ENCODE measurements around the gene ADM5.
A peak's percentile ranks its signal among the peaks of the same experiment; 100 is the strongest.

The ADM5 gene

DNA sequence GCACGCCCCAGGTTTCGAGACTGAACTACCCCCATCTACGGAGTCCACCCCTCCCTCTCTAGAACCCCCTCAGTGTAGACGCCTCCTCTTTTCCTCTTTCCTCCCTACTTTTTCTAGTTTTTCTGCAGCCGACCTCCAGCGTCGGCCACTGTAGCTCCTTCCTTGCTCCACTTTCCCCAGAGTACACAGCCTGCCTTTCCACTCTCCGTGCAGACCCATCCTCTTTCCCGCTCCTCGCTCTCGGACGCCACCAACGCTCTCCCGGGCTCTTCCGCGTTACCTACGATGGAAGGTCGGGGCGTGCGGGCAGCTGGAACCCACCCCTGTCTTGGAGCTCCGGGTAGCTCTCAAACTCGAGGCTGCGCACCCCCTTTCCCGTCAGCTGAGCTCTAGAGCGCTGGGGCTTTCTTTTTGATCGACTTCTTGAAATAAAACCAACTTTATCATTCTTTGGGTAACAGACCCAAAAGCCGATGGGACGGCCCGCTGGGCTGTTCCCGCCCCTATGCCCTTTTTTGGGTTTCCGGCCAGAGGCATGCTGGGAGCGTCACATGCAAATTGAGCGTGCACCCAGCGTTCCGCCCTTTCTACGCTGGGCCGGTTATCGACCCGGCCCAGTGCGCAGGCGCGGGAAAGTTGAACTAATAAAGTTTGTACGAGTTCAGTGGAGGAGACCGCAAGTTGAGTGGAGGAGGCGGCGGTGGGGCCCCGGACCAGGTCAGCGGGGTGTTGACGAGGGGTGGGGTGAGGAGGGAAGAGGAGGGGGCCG, 23.9 kb upstream of the ADM5 start, which contains the start of the genes BCL2L12 and IRF3:
BCL2L12 (plus strand) TSS at position 583 of the 769 bp plus-strand sequence. CDS start 760 bp downstream, outside the sequence.
IRF3 (minus strand) TSS at position 507 of the 769 bp plus-strand sequence. CDS start 1,019 bp downstream, outside the sequence.
- H3F3A ChIP-seq (ENCODE audit: insufficient read depth, low read length) = no peaks in the 10 kb centered on the region
- H3K79me2 ChIP-seq (ENCODE audit: insufficient read depth, low read length) = 0 out of 2 replicates have a peak, but pooled peaks cover 5% of the 10 kb centered on the region
- H3K4me3 ChIP-seq (ENCODE audit: low read depth, low read length, poor library complexity, severe bottlenecking) = peak within 1 kb of the TSS; percentile 83
- no peaks in the 10 kb centered on the region for H3K27me3 ChIP-seq (ENCODE audit: insufficient read depth, low read length)
- H3K9me2 ChIP-seq (ENCODE audit: low read depth, low read length) = no peaks in the 10 kb centered on the region
- no peaks in the 10 kb centered on the region for H3K9me3 ChIP-seq (ENCODE audit: low read length)
- peak within 1 kb of the TSS; percentile 91 for H3K9ac ChIP-seq (ENCODE audit: low read length)
- no peaks in the 10 kb centered on the region for H4K20me1 ChIP-seq (ENCODE audit: insufficient read depth, low read length)
- peak within 1 kb of the TSS; percentile 83 for H3K27ac ChIP-seq (ENCODE audit: low read depth, low read length, poor library complexity, severe bottlenecking)
- TF ChIP-seq EZH2 (IDR thresholded peaks at IDR 0.05; ENCODE audit: borderline replicate concordance, low read length) = no peak
- TF ChIP-seq, protein P1, sequence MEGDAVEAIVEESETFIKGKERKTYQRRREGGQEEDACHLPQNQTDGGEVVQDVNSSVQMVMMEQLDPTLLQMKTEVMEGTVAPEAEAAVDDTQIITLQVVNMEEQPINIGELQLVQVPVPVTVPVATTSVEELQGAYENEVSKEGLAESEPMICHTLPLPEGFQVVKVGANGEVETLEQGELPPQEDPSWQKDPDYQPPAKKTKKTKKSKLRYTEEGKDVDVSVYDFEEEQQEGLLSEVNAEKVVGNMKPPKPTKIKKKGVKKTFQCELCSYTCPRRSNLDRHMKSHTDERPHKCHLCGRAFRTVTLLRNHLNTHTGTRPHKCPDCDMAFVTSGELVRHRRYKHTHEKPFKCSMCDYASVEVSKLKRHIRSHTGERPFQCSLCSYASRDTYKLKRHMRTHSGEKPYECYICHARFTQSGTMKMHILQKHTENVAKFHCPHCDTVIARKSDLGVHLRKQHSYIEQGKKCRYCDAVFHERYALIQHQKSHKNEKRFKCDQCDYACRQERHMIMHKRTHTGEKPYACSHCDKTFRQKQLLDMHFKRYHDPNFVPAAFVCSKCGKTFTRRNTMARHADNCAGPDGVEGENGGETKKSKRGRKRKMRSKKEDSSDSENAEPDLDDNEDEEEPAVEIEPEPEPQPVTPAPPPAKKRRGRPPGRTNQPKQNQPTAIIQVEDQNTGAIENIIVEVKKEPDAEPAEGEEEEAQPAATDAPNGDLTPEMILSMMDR (IDR thresholded peaks at IDR 0.05; ENCODE audit: low read length) = no peak
- H3K36me3 ChIP-seq (ENCODE audit: insufficient read depth, low read length) = peaks cover 48% of the 10 kb centered on the region
- H3K4me1 ChIP-seq (ENCODE audit: insufficient read depth, low read length, severe bottlenecking) = peaks cover 23% of the 10 kb centered on the region
- H3K4me2 ChIP-seq (ENCODE audit: low read length) = peak within 1 kb of the TSS; percentile 80
- H2AFZ ChIP-seq (ENCODE audit: low read length) = no peak within 1 kb of the TSS

DNA sequence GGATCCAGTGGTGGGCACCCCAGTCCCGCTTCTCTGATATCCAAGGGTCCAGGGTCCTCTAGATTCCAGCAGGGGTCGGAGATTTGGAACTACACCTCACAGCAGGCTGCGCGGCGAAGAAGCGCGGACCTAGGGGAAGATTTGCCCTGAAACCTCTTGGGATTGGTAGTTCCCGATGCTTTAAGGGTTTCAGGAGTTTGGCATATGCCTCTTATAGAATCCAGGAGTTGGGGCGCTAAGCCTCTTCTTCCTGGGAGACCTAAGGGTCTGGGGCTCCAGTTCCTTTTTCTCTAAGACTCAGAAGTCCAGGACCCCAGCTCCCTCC, 23.3 kb upstream of the ADM5 start:
- Histone ChIP-seq H3F3A (ENCODE audit: insufficient read depth, low read length) (no peaks in the 10 kb centered on the region), H3K27ac (ENCODE audit: low read depth, low read length, poor library complexity, severe bottlenecking) (peak overlapping the region; percentile 83), H3K79me2 (ENCODE audit: insufficient read depth, low read length) (0 out of 2 replicates have a peak, but pooled peaks cover 5% of the 10 kb centered on the region), H3K4me1 (ENCODE audit: insufficient read depth, low read length, severe bottlenecking) (peaks cover 23% of the 10 kb centered on the region), H3K4me2 (ENCODE audit: low read length) (peak overlapping the region; percentile 80), H3K4me3 (ENCODE audit: low read depth, low read length, poor library complexity, severe bottlenecking) (peak overlapping the region; percentile 83), H3K9me2 (ENCODE audit: low read depth, low read length) (no peaks in the 10 kb centered on the region), H3K36me3 (ENCODE audit: insufficient read depth, low read length) (peaks cover 45% of the 10 kb centered on the region), H3K9ac (ENCODE audit: low read length) (peak overlapping the region; percentile 91), H3K27me3 (ENCODE audit: insufficient read depth, low read length) (no peaks in the 10 kb centered on the region), H3K9me3 (ENCODE audit: low read length) (no peaks in the 10 kb centered on the region), H2AFZ (ENCODE audit: low read length) (no peak overlapping the region), H4K20me1 (ENCODE audit: insufficient read depth, low read length) (no peaks in the 10 kb centered on the region)
- TF ChIP-seq, protein P1 (IDR thresholded peaks at IDR 0.05; ENCODE audit: low read length) = no peak
- TF ChIP-seq EZH2 (IDR thresholded peaks at IDR 0.05; ENCODE audit: borderline replicate concordance, low read length) = no peak

DNA sequence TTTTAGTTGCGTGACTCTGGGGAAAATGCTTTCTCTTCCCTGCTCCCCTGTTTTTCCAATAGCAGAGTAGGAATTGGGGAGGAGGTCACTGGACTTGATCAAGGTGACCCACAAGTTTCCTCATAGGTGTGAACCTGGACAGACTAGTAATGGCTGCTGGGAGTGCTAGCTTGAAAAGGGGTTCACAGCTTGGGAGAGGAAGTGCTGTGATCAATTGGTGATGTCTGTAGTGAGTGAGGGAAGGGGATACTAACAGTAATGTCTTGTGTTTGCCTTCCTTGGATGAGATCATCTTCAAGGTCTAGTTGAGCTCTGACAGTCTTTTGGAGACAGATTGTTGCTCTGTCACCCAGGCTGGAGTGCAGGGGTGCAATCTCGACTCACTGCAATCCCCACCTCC, 21.9 kb upstream of the ADM5 start:
- no peak for TF ChIP-seq EZH2 (IDR thresholded peaks at IDR 0.05; ENCODE audit: borderline replicate concordance, low read length)
- TF ChIP-seq, protein P1 (IDR thresholded peaks at IDR 0.05; ENCODE audit: low read length) = no peak
- peak overlapping the region; percentile 80 for H3K4me2 ChIP-seq (ENCODE audit: low read length)
- H3K27me3 ChIP-seq (ENCODE audit: insufficient read depth, low read length) = no peaks in the 10 kb centered on the region
- peaks cover 33% of the 10 kb centered on the region for H3K4me1 ChIP-seq (ENCODE audit: insufficient read depth, low read length, severe bottlenecking)
- no peak overlapping the region for H2AFZ ChIP-seq (ENCODE audit: low read length)
- H3K4me3 ChIP-seq (ENCODE audit: low read depth, low read length, poor library complexity, severe bottlenecking) = peak overlapping the region; percentile 83
- peaks cover 31% of the 10 kb centered on the region for H3K36me3 ChIP-seq (ENCODE audit: insufficient read depth, low read length)
- 0 out of 2 replicates have a peak, but pooled peaks cover 5% of the 10 kb centered on the region for H3K79me2 ChIP-seq (ENCODE audit: insufficient read depth, low read length)
- H3K9me3 ChIP-seq (ENCODE audit: low read length) = no peaks in the 10 kb centered on the region
- peak overlapping the region; percentile 91 for H3K9ac ChIP-seq (ENCODE audit: low read length)
- no peaks in the 10 kb centered on the region for H4K20me1 ChIP-seq (ENCODE audit: insufficient read depth, low read length)
- no peaks in the 10 kb centered on the region for H3F3A ChIP-seq (ENCODE audit: insufficient read depth, low read length)
- H3K27ac ChIP-seq (ENCODE audit: low read depth, low read length, poor library complexity, severe bottlenecking) = peak overlapping the region; percentile 21
- no peaks in the 10 kb centered on the region for H3K9me2 ChIP-seq (ENCODE audit: low read depth, low read length)
